SK-N-SH treated with all-trans-retinoic acid at 6 μM for 48 hours (cell line): ENCODE data around the gene LRP2.

Source experiments
- ARNTL ChIP-seq: fragments of 450-650 bp; formaldehyde crosslinking; IDR thresholded peaks from 2 replicates; pipeline ENCODE4 v1.5.0; 2020; ENCODE audit warnings: low read depth, mild to moderate bottlenecking, moderate library complexity, borderline replicate concordance
- BACH2 ChIP-seq: fragments of 250-450 bp; sonication (Bioruptor Pico); IDR thresholded peaks from 2 replicates; pipeline ENCODE4 v1.9.0; 2021; ENCODE audit warnings: mild to moderate bottlenecking, borderline replicate concordance
- CREB5 ChIP-seq: fragments of 250-450 bp; sonication (Bioruptor Pico); IDR thresholded peaks from 2 replicates; pipeline ENCODE4 v1.5.1; 2020; ENCODE audit warnings: low read depth, mild to moderate bottlenecking, moderate library complexity
- CSRNP3 ChIP-seq: fragments of 250-450 bp; sonication (Bioruptor Pico); IDR thresholded peaks from 2 replicates; pipeline ENCODE4 v1.5.1; 2021; ENCODE audit warnings: mild to moderate bottlenecking, moderate library complexity
- ESRRG ChIP-seq: fragments of 250-450 bp; sonication (Bioruptor Pico); IDR thresholded peaks from 2 replicates; pipeline ENCODE4 v1.6.1; 2021; ENCODE audit warnings: mild to moderate bottlenecking
- GLIS3 ChIP-seq: fragments of 250-450 bp; sonication (Bioruptor Pico); IDR thresholded peaks from 2 replicates; pipeline ENCODE4 v1.5.0; 2020; ENCODE audit warnings: mild to moderate bottlenecking, moderate library complexity
- PATZ1 ChIP-seq: fragments of 250-450 bp; sonication (Bioruptor Pico); IDR thresholded peaks from 2 replicates; pipeline ENCODE4 v1.8.0; 2020; ENCODE audit warnings: mild to moderate bottlenecking, moderate library complexity, borderline replicate concordance
- PPARA ChIP-seq: fragments of 250-450 bp; sonication (Bioruptor Pico); IDR thresholded peaks from 2 replicates; pipeline ENCODE4 v1.5.0; 2020; ENCODE audit warnings: mild to moderate bottlenecking, borderline replicate concordance
- RARB ChIP-seq: fragments of 250-450 bp; sonication (Bioruptor Pico); IDR thresholded peaks from 2 replicates; pipeline ENCODE4 v1.8.0; 2021; ENCODE audit warnings: mild to moderate bottlenecking, moderate library complexity
- TCF4 ChIP-seq: fragments of 250-450 bp; sonication (Bioruptor Pico); IDR thresholded peaks from 2 replicates; pipeline ENCODE4 v1.8.0; 2021; ENCODE audit warnings: mild to moderate bottlenecking, moderate library complexity, borderline replicate concordance
- ZFP3 ChIP-seq: fragments of 250-450 bp; sonication (Bioruptor Pico); IDR thresholded peaks from 2 replicates; pipeline ENCODE4 v1.5.0; 2020; ENCODE audit warnings: mild to moderate bottlenecking, moderate library complexity
- ZNF70 ChIP-seq: fragments of 450-650 bp; formaldehyde crosslinking; IDR thresholded peaks from 2 replicates; pipeline ENCODE4 v1.5.0; 2020; ENCODE audit warnings: mild to moderate bottlenecking, moderate library complexity
- TF ChIP-seq, protein P1 (sequence below): fragments of 250-450 bp; sonication (Bioruptor Pico); IDR thresholded peaks from 2 replicates; pipeline ENCODE4 v1.8.0; 2021; ENCODE audit warnings: low read depth, mild to moderate bottlenecking, moderate library complexity, borderline replicate concordance

- TF ChIP-seq ARNTL (CRISPR knock-in tag) (no peak), ZFP3 (CRISPR knock-in tag) (no peak), RARB (CRISPR knock-in tag) (no peak), GLIS3 (no peak), CSRNP3 (CRISPR knock-in tag) (no peak), BACH2 (no peak), PPARA (no peak), ZNF70 (CRISPR knock-in tag) (no peak), ESRRG (no peak), CREB5 (CRISPR knock-in tag) (no peak), PATZ1 (no peak), TCF4 (CRISPR knock-in tag) (no peak)
- TF ChIP-seq, protein P1, sequence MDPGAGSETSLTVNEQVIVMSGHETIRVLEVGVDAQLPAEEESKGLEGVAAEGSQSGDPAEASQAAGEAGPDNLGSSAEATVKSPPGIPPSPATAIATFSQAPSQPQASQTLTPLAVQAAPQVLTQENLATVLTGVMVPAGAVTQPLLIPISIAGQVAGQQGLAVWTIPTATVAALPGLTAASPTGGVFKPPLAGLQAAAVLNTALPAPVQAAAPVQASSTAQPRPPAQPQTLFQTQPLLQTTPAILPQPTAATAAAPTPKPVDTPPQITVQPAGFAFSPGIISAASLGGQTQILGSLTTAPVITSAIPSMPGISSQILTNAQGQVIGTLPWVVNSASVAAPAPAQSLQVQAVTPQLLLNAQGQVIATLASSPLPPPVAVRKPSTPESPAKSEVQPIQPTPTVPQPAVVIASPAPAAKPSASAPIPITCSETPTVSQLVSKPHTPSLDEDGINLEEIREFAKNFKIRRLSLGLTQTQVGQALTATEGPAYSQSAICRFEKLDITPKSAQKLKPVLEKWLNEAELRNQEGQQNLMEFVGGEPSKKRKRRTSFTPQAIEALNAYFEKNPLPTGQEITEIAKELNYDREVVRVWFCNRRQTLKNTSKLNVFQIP (CRISPR knock-in tag): no peak
These were observed 17.4 kb downstream of the LRP2 start for GRCh38 chr2:169344736-169345485.
